Measurements from ENCODE around the gene CNTNAP5. TPM values are rescaled to one million over a fixed set of nuclear protein-coding genes. Genes with fewer than 3 reads are reported as not detected.

Gene CNTNAP5
- total and polyA plus RNA-seq, 2 donors (not counting 3 experiments of a cell fraction or from before 2014, with no cell fraction given): not detected

- no peaks in the 10 kb centered on the region for H3K9me1 ChIP-seq (replicated peaks; ENCODE audit: control insufficient read depth, extremely low read depth, insufficient read depth, low read length)
- CTCF ChIA-PET: no interaction called here
- no peaks in the 10 kb centered on the region for H3K79me2 ChIP-seq (ENCODE audit: control insufficient read depth, insufficient read depth, low read length)
- no peak overlapping the region for H3K4me3 ChIP-seq (replicated peaks in 1 of 3; ENCODE audit: insufficient read depth in 1 of 3, low read depth in 1 of 3, low read length in 3 of 3)
- BruUV-seq (replicated peaks): no TSS peak
- H3K9ac ChIP-seq (replicated peaks; ENCODE audit: extremely low read depth, insufficient read depth, low read length): no peak overlapping the region
- intact Hi-C loops (cut with micrococcal nuclease): no loop called here
- no peaks in the 10 kb centered on the region for H3K27me3 ChIP-seq (ENCODE audit: control insufficient read depth in 2 of 2, insufficient read depth in 2 of 2, low read length in 2 of 2)
- peaks cover 10% of the 10 kb centered on the region for H3K9me3 ChIP-seq (replicated peaks; ENCODE audit: control insufficient read depth, insufficient read depth, low read length)
- H3K36me3 ChIP-seq (ENCODE audit: control insufficient read depth in 2 of 2, extremely low read depth in 1 of 2, insufficient read depth in 2 of 2, low read length in 2 of 2): no peaks in the 10 kb centered on the region
- TF ChIP-seq POLR2AphosphoS5 (IDR thresholded peaks at IDR 0.05; ENCODE audit: insufficient read depth, low read depth, low read length) (no peak), MYC (IDR thresholded peaks at IDR 0.05; ENCODE audit: low read depth, low read length) (no peak), FOS (IDR thresholded peaks at IDR 0.05; ENCODE audit: borderline replicate concordance, insufficient read depth, low read length) (no peak), CTCF (IDR thresholded peaks at IDR 0.05; ENCODE audit: extremely low read depth in 1 of 2, insufficient read depth in 1 of 2, low read depth in 1 of 2, low read length in 2 of 2) (no peak), JUN (IDR thresholded peaks at IDR 0.05; ENCODE audit: borderline replicate concordance, insufficient read depth, insufficient read length, low read depth) (no peak), MAX (IDR thresholded peaks at IDR 0.05; ENCODE audit: insufficient read depth, insufficient read length) (no peak), POLR2A (IDR thresholded peaks at IDR 0.05; ENCODE audit: low read depth, low read length) (no peak), EZH2 (IDR thresholded peaks at IDR 0.05; ENCODE audit: borderline replicate concordance, low read depth, low read length, severe bottlenecking) (no peak), GATA2 (IDR thresholded peaks at IDR 0.05; ENCODE audit: insufficient read depth, insufficient read length, low read depth, low read length) (no peak)
- no peak overlapping the region for H3K4me2 ChIP-seq (ENCODE audit: insufficient read depth, low read length)
- FAIRE-seq (no peak), DNase-seq (ENCODE audit: low read depth, low spot score) (no peak)
- POLR2A ChIA-PET: no interaction called here
- no peaks in the 10 kb centered on the region for H4K20me1 ChIP-seq (replicated peaks; ENCODE audit: control insufficient read depth, extremely low read depth, insufficient read depth, low read length)
- H3K27ac ChIP-seq (ENCODE audit: insufficient read depth, low read depth, low read length): no peak overlapping the region
- dilution Hi-C loops (cut with MboI; ENCODE audit: extremely low pct_ligation_motif_present, low sequenced_read_pairs): no loop called here
- H3K4me1 ChIP-seq (ENCODE audit: control insufficient read depth, extremely low read depth, insufficient read depth, low read length): no peaks in the 10 kb centered on the region
- no peak overlapping the region for H2AFZ ChIP-seq (ENCODE audit: low read depth, low read length)
These were observed 621.2 kb downstream of the CNTNAP5 start for GRCh38 chr2:124646166-124646815.

Measured in endothelial cell of umbilical vein (primary cell).